Inflammatory macrophage treated with lipopolysaccharide for 4 hours (primary cell): ENCODE measurements around the gene KRT83.
"Not testable (repeated sequence)": the region's sequence is repeated elsewhere in the genome, so short reads cannot be mapped to it uniquely, and the experiment has no call there.

Experiments used
- DNase-seq: peaks from one replicate; pipeline ENCODE4 v3.0.0-alpha.2; 2020

KRT83 gene

GRCh38 chr12:52307836-52308805 is 13.1 kb downstream of the KRT83 start:
- DNase-seq = peak; percentile 25

GRCh38 chr12:52306731-52307130 is 14.5 kb downstream of the KRT83 start:
- DNase-seq = no peak

GRCh38 chr12:52305921-52306705 is 15.1 kb downstream of the KRT83 start:
- DNase-seq = no peak

GRCh38 chr12:52304941-52305411 is 16.2 kb downstream of the KRT83 start:
- not testable (repeated sequence) for DNase-seq

GRCh38 chr12:52302242-52302914 is 18.8 kb downstream of the KRT83 start:
- not testable (repeated sequence) for DNase-seq

- not testable (repeated sequence) for DNase-seq
These were observed 19.5 kb downstream of the KRT83 start for GRCh38 chr12:52301721-52302120.

- DNase-seq = no peak
These were observed 20.2 kb downstream of the KRT83 start for GRCh38 chr12:52300796-52301691.

GRCh38 chr12:52298677-52299190 is 22.5 kb downstream of the KRT83 start:
- no peak for DNase-seq

GRCh38 chr12:52296572-52297215 is 24.5 kb downstream of the KRT83 start:
- DNase-seq = no peak

- DNase-seq = peak; percentile 49
These were observed 25.5 kb downstream of the KRT83 start for GRCh38 chr12:52295663-52296062.

GRCh38 chr12:52294803-52295202 is 26.4 kb downstream of the KRT83 start:
- DNase-seq = no peak

GRCh38 chr12:52293926-52294325 is 27.3 kb downstream of the KRT83 start:
- no peak for DNase-seq

- DNase-seq = no peak
These were observed 29.8 kb downstream of the KRT83 start, which contains the start of gene KRT81 for GRCh38 chr12:52291267-52291935. TSS of gene KRT81 (minus strand) at chr12:52291534. CDS start at chr12:52291465, 69 bp downstream.

GRCh38 chr12:52290483-52291134 is 30.6 kb downstream of the KRT83 start:
- DNase-seq = not testable (repeated sequence)

- not testable (repeated sequence) for DNase-seq
These were observed 33.1 kb downstream of the KRT83 start for GRCh38 chr12:52287816-52288805.

GRCh38 chr12:52286857-52287785 is 34.1 kb downstream of the KRT83 start:
- DNase-seq = not testable (repeated sequence)

- DNase-seq = no peak
These were observed 35.2 kb downstream of the KRT83 start for GRCh38 chr12:52285851-52286530.
